ENCODE results near the gene PCDHA4.

DNA sequence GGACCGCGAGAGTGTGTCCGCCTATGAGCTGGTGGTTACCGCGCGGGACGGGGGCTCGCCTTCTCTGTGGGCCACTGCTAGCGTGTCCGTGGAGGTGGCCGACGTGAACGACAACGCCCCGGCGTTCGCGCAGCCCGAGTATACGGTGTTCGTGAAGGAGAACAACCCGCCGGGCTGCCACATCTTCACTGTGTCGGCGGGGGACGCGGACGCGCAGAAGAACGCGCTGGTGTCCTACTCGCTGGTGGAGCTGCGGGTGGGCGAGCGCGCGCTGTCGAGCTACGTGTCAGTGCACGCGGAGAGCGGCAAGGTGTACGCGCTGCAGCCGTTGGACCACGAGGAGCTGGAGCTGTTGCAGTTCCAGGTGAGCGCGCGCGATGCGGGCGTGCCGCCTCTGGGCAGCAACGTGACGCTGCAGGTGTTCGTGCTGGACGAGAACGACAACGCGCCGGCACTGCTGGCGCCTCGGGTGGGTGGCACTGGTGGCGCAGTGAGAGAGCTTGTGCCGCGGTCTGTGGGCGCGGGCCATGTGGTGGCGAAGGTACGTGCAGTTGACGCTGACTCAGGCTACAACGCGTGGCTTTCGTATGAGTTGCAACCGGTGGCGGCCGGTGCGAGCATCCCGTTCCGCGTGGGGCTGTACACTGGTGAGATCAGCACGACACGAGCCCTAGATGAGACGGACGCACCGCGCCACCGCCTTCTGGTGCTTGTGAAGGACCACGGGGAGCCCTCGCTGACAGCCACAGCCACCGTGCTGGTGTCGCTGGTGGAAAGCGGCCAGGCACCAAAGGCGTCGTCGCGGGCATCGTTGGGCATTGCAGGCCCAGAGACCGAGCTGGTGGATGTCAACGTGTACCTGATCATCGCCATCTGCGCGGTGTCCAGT lies 29.0 kb downstream of the PCDHA4 start:
- TF ChIP-seq, protein P1, sequence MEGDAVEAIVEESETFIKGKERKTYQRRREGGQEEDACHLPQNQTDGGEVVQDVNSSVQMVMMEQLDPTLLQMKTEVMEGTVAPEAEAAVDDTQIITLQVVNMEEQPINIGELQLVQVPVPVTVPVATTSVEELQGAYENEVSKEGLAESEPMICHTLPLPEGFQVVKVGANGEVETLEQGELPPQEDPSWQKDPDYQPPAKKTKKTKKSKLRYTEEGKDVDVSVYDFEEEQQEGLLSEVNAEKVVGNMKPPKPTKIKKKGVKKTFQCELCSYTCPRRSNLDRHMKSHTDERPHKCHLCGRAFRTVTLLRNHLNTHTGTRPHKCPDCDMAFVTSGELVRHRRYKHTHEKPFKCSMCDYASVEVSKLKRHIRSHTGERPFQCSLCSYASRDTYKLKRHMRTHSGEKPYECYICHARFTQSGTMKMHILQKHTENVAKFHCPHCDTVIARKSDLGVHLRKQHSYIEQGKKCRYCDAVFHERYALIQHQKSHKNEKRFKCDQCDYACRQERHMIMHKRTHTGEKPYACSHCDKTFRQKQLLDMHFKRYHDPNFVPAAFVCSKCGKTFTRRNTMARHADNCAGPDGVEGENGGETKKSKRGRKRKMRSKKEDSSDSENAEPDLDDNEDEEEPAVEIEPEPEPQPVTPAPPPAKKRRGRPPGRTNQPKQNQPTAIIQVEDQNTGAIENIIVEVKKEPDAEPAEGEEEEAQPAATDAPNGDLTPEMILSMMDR (conservative IDR thresholded peaks at IDR 0.05; ENCODE audit: low read length), result no peak
- no peak for TF ChIP-seq EZH2phosphoT487 (IDR thresholded peaks at IDR 0.05; ENCODE audit: borderline replicate concordance)

Measured in Loucy (cell line).